VCaP (cell line): ENCODE data around the gene NOTCH2NLA.
"Not testable (repeated sequence)": the region's sequence is repeated elsewhere in the genome, so short reads cannot be mapped to it uniquely, and the experiment has no call there.

Experiments used
- H3K27ac ChIP-seq: fragments of 450-650 bp; 2 replicates; pipeline ENCODE4 v1.5.1; 2017

NOTCH2NLA gene

DNA sequence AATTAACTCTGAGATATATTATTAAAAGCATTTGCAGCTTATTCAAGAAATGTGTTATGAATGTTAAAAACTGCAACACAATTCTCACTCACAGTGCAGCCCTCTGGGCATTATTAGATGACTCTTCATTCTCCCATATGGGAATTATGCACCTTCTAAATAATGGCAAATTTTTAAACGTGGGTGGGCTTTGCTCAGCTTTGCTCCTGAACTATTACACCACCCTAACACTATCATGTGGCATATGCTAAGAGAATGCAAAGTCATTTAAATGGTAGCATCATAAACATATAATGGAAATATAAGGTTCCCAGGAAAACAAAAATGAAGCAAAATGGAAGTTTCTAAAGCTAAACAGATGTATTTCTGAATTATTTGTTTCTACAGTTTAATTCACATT lies 61.5 kb downstream of the NOTCH2NLA start:
- not testable (repeated sequence) for H3K27ac ChIP-seq

DNA sequence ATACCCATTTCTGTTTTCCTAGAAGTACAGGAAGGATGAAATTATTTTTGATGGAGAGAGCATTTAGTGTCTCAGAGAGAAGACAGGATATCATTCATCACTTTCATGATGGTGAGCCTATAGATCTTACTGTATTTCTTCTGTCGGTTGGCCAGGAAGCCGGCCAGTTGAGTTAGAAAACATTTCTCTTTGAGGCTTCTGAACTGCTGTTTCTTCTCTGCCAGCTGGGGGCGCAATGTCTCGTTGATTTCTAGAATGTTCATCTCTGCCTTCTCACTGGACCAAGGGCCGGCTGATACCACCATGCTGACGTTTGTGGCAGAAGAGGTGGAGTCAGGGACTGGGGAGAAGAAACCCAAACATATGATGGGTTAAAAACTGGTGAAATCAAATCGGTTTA lies 84.4 kb downstream of the NOTCH2NLA start, which contains the start of gene NBPF10:
Gene NBPF10, minus strand, starts transcription at position 340 of the 400 bp plus-strand sequence. Its CDS starts 35 bp downstream, at position 305.
- H3K27ac ChIP-seq, result not testable (repeated sequence)
